ELF-1 (cell line): ENCODE measurements around the gene HBQ1.
A peak's percentile ranks its signal among the peaks of the same experiment; 100 is the strongest.
"Not testable (repeated sequence)": the region's sequence is repeated elsewhere in the genome, so short reads cannot be mapped to it uniquely, and the experiment has no call there.

Experiments used
- DNase-seq: peaks from one replicate; pipeline ENCODE4 v3.0.0-alpha.2; 2016; ENCODE audit warnings: low read depth, low spot score

The HBQ1 gene

GRCh38 chr16:160691-161190 is 19.5 kb upstream of the HBQ1 start:
- no peak for DNase-seq

DNA sequence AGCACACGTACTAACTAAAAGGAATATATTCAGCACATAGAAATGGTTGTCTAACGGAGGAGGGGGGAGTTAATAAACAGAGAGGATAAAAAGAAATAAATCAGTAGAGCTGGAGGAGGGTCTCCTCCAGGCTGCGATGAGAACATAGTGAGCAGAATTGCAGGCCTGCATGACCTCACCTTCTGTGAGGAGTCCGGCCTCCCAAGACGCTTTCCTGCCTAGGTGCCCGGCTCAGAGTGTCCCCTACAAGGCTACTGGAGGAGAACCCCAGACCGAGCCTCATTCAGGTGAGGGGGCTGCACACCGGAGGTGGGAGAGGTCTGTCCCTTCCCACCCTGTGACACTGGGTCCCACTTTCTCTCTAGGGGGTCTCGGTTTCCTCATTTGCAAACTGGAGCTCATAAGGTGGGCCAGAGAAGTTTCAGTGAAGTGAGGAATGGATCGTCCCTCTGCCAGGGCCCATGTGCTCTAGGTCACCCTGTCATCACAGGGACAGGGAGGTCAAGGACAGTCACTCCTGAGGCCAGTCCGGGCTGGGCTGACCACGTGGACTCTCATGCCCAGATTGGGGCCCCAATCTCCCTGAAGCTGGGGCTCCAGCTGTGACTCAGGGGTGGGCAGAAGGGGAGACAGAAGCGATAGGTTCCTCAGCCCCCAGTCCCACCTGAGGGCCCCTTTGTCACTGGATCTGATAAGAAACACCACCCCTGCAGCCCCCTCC is 17.8 kb upstream of the HBQ1 start:
- no peak for DNase-seq

DNA sequence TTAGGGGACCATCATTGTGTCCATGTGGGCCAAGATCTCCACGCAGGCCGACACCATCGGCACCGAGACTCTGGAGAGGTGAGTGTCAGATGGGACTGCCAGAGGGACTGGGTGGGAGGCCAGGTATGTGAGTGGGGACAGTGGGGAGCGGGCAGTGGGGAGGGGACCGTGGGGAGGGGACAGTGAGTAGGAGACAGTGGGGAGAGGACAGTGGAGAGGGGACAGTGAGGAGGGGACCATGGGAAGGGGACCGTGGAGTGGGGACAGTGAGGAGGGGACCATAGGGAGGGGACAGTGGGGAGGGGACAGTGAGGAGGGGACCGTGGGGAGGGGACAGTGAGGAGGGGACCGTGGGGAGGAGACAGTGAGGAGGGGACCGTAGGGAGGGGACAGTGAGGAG is 17.1 kb upstream of the HBQ1 start:
- not testable (repeated sequence) for DNase-seq

DNA sequence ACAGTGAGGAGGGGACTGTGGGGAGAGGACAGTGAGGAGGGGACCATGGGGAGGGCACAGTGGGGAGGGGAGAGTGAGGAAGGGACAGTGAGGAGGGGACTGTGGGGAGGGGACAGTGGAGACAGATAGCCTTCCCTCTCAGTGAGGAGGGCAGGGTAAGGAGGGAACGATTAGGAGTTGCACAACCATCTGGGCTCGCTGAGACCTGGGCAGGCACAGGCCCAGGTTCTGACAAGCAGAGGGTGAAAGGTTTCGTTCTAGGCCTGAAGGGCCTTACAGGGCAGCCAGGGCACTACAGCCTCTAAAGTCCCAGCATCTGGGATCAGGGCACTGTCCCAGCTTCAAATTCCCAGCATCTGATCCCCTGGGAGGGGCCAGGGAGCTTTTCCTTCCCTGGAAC is 16.6 kb upstream of the HBQ1 start:
- DNase-seq = not testable (repeated sequence)

GRCh38 chr16:164134-164823 is 16.0 kb upstream of the HBQ1 start:
- DNase-seq = not testable (repeated sequence)

DNA sequence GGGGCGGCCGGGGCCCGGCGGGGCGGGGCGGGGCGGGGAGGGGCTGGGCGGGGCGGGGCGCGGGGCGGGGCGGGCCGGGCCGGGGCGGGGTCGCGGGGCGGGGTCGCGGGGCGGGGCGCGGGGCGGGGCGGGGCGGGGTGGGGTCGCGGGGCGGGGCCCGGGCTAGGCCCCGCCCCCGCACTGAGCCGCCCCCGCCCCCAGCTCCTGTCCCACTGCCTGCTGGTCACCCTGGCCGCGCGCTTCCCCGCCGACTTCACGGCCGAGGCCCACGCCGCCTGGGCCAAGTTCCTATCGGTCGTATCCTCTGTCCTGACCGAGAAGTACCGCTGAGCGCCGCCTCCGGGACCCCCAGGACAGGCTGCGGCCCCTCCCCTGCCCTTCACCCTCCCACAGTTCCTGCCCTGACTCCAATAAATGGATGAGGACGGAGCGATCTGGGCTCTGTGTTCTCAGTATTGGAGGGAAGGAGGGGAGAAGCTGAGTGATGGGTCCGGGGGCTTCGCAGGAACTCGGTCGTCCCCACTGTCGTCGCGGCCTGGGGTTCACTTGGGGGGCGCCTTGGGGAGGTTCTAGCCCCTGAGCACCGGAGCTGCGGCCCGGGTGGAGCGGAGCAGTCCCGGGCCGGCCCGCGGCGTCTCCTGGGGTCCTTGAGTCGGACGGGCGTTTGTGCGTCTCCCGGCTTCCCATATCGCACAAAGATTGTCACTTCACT is 15.3 kb upstream of the HBQ1 start:
- peak; percentile 61 for DNase-seq

GRCh38 chr16:165539-166374 is 14.5 kb upstream of the HBQ1 start, which contains the start of gene HBM:
Gene HBM, plus strand, starts transcription at chr16:165978. Its CDS starts 20 bp downstream, at chr16:165998.
- DNase-seq = no peak

DNA sequence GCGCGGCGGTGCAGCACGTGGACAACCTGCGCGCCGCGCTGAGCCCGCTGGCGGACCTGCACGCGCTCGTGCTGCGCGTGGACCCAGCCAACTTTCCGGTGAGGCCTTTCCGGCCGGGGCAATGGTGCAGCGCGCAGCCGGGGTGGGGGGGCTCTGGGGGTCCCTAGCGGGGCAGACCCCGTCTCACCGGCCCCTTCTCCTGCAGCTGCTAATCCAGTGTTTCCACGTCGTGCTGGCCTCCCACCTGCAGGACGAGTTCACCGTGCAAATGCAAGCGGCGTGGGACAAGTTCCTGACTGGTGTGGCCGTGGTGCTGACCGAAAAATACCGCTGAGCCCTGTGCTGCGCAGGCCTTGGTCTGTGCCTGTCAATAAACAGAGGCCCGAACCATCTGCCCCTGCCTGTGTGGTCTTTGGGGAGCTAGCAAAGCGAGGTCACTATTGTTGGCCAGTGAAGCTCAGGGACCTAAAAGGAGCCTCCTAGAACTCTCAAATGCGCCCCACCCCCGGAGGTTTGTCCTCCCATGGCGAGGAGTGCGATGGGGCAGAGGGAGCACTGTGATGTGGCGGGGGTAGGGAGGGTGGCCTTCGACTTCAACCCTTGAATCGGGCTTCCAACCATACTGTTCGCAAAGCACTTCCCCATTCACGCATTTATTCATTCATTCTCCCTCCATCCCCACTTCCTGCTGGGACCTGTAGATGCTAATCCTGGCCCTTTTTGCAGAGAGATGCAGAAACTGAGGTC is 13.7 kb upstream of the HBQ1 start:
- no peak for DNase-seq

DNA sequence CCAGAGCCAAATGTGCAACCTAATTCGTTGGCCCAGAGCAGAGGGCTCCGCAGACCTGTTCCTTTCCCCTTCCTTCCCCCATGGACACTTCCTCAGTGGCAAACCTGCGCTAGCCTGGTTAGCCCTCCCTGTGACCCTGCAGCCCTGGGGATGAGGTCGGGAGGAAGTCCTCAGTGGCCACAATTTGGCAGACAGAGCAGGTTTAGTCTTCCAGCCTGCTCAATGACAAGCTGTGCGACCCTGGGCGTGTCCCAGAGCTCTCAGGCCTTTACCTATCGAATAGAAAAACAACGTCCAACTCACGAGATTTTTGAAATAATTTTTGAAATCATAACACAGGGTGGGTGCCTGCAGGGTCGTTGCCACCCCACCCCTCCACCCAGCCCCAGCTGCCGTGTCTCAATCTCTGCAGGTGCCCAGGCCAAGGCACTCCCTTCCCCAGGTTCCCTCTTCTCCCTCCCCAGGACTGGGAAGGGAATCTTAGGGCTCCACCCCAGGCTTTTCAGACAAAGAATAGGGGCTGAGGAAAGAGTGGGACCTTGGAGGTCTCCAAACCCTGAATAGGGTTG is 13.1 kb upstream of the HBQ1 start:
- DNase-seq = no peak

DNA sequence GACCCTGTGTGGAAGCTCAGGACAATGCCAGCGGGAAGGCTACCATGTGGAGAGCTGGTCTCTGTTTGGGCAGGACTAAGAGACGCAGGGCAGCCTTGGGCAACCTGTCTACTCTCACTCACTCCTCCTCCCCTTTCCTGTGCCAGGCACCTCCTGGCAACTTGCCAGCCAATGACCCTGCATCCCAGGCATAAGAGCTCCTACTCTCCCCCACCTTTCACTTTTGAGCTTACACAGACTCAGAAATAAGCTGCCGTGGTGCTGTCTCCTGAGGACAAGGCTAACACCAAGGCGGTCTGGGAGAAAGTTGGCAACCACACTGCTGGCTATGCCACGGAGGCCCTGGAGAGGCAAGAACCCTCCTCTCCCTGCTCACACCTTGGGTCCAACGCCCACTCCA is 11.8 kb upstream of the HBQ1 start:
- DNase-seq = no peak

- no peak for DNase-seq
Observed at GRCh38 chr16:169014-169413, 11.2 kb upstream of the HBQ1 start.

DNA sequence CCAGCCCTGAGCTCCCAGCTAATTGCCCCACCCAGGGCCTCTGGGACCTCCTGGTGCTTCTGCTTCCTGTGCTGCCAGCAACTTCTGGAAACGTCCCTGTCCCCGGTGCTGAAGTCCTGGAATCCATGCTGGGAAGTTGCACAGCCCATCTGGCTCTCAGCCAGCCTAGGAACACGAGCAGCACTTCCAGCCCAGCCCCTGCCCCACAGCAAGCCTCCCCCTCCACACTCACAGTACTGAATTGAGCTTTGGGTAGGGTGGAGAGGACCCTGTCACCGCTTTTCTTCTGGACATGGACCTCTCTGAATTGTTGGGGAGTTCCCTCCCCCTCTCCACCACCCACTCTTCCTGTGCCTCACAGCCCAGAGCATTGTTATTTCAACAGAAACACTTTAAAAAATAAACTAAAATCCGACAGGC is 10.2 kb upstream of the HBQ1 start:
- peak; percentile 67 for DNase-seq

GRCh38 chr16:170788-171187 is 9.5 kb upstream of the HBQ1 start:
- no peak for DNase-seq

DNA sequence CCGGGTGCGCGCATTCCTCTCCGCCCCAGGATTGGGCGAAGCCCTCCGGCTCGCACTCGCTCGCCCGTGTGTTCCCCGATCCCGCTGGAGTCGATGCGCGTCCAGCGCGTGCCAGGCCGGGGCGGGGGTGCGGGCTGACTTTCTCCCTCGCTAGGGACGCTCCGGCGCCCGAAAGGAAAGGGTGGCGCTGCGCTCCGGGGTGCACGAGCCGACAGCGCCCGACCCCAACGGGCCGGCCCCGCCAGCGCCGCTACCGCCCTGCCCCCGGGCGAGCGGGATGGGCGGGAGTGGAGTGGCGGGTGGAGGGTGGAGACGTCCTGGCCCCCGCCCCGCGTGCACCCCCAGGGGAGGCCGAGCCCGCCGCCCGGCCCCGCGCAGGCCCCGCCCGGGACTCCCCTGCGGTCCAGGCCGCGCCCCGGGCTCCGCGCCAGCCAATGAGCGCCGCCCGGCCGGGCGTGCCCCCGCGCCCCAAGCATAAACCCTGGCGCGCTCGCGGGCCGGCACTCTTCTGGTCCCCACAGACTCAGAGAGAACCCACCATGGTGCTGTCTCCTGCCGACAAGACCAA is 7.8 kb upstream of the HBQ1 start, which contains the start of gene HBA2:
HBA2 (plus strand) TSS at position 503 of the 568 bp plus-strand sequence; CDS start at position 540, 37 bp downstream.
- not testable (repeated sequence) for DNase-seq

DNA sequence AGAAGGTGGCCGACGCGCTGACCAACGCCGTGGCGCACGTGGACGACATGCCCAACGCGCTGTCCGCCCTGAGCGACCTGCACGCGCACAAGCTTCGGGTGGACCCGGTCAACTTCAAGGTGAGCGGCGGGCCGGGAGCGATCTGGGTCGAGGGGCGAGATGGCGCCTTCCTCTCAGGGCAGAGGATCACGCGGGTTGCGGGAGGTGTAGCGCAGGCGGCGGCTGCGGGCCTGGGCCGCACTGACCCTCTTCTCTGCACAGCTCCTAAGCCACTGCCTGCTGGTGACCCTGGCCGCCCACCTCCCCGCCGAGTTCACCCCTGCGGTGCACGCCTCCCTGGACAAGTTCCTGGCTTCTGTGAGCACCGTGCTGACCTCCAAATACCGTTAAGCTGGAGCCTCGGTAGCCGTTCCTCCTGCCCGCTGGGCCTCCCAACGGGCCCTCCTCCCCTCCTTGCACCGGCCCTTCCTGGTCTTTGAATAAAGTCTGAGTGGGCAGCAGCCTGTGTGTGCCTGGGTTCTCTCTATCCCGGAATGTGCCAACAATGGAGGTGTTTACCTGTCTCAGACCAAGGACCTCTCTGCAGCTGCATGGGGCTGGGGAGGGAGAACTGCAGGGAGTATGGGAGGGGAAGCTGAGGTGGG is 6.9 kb upstream of the HBQ1 start:
- DNase-seq = not testable (repeated sequence)

- not testable (repeated sequence) for DNase-seq
Observed at GRCh38 chr16:173928-174769, 6.1 kb upstream of the HBQ1 start.

DNA sequence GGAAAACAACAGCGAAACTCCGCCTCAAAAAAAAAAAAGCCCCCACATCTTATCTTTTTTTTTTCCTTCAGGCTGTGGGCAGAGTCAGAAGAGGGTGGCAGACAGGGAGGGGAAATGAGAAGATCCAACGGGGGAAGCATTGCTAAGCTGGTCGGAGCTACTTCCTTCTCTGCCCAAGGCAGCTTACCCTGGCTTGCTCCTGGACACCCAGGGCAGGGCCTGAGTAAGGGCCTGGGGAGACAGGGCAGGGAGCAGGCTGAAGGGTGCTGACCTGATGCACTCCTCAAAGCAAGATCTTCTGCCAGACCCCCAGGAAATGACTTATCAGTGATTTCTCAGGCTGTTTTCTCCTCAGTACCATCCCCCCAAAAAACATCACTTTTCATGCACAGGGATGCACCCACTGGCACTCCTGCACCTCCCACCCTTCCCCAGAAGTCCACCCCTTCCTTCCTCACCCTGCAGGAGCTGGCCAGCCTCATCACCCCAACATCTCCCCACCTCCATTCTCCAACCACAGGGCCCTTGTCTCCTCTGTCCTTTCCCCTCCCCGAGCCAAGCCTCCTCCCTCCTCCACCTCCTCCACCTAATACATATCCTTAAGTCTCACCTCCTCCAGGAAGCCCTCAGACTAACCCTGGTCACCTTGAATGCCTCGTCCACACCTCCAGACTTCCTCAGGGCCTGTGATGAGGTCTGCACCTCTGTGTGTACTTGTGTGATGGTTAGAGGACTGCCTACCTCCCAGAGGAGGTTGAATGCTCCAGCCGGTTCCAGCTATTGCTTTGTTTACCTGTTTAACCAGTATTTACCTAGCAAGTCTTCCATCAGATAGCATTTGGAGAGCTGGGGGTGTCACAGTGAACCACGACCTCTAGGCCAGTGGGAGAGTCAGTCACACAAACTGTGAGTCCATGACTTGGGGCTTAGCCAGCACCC is 5.0 kb upstream of the HBQ1 start:
- DNase-seq = no peak
